NCI-H1417 (cell line): ENCODE results near the gene ADORA1.

Experiments
- DNase-seq, 3 experiments: peaks; one replicate each; lab custom pipeline; 2025; lab: John Stamatoyannopoulos, UW

Gene ADORA1

DNA sequence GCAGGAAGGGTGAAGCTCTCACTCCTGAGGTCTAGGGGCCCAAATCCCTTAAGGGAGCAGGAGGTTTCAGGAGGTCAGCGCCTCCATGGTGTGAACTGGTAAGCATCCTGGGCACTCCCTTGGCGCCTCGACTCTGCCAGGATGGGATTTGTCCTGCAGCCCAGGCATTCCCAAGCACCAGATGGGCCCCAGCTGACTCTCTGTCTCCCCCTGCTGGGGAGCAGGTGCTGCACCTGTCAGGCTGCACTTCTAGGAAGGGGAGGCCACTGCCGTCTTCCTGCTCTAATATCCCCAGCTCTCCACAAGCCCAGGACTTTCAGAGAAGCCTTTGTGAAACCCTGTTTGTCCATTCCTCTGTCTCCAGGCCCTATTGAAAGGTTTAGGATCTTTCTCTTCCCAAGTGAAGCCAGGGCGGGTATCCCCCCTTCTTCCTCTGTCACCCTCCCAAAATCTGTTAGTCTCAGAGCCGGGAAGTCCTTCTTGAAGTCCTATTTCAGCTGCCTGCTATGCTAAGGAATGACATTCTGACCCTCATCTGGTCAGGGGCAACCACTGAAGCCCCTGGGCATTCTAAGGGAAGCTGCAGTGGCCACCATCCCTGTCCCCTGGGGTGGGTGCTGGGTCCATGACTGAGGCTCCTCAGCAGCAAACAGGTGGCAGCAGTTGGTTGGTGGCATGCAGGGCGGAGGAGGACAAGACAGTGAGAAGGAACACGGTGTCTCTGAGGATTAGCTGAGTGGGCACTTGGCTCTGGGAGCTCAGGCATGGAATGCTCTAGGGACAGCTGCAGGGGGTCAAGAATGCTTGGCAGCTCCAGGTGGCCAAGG lies 44.9 kb downstream of the ADORA1 start:
- DNase-seq = peak; percentile 12 to 74 (median 40)

GRCh38 chr1:203173011-203173555 lies 45.6 kb downstream of the ADORA1 start:
- no peak for DNase-seq

- peak in 2 of 3 experiments; percentile 15 to 60 for DNase-seq
These were observed 46.0 kb downstream of the ADORA1 start for GRCh38 chr1:203173566-203173965.

- DNase-seq = no peak
These were observed 46.9 kb downstream of the ADORA1 start for GRCh38 chr1:203174324-203174985.

GRCh38 chr1:203175237-203175826 lies 47.8 kb downstream of the ADORA1 start, which contains the start of gene MYBPH:
Gene MYBPH (minus strand): TSS chr1:203175826. CDS start chr1:203175755, 71 bp downstream.
- no peak for DNase-seq

- no peak for DNase-seq
These were observed 48.3 kb downstream of the ADORA1 start for GRCh38 chr1:203175827-203176241.

DNA sequence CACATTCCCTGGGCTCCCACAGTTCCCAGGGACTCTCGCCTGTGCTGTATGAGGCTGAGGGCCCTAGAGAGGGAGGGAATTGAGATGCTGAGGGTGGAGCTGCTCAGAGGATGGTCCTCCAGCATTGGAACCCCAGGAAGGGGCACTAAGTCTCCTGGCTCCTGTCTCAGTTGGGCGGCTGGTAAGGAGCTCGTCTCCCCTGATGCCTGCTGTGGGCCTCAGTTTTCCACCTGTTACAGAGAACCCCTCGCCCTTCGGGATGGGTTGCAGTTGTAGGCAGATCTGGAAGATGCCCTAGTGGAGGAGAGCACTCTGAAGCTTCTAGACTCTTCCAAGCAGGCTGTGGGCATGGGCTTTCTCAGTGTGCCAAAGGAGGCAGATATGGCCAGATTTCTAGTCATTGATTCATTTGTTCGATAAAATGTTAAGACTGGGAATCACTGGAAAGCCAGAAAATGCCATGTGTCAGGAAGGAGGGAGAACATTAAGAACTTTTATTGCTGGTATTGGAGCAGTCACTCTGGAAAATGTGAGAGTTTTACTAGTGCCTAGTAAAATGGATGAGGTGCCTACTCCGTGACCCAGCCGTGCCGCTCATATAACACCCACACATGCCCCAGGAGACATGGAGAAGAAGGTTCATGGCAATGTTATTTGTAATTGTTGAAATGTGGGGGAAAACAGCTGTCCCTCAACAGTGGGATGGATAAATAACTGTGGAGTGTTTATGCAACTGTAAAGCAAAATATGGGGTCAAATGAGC lies 48.9 kb downstream of the ADORA1 start:
- no peak for DNase-seq

- DNase-seq = no peak
These were observed 49.5 kb downstream of the ADORA1 start for GRCh38 chr1:203177036-203177405.

DNA sequence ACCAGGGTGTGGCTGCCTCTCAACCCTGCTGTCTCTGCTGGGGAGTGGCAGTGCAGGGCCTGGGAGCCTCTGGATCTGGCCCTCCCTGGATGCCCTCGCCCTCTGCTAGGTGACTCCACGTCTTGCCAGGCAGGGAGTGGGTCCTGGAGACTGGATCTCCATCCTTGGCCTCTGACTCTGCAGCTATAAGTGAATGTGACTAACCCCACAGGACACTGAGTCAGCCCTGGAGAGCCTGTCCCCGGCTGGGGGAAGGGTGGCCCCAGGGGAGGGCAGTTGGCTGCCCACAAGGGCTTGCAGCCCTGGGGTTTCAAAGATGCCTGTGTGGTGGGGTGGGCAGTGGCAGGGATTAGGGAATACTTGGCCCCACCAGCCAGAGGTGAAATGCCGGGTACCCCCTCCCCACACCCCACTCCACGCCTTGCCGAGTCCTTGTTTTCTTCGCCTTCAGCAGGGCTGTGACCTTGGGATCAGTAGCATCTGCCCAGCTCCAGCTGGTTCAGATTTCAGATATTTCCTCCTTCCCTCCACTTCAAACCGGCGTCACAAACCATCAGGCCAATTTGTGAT lies 50.0 kb downstream of the ADORA1 start:
- DNase-seq = no peak

DNA sequence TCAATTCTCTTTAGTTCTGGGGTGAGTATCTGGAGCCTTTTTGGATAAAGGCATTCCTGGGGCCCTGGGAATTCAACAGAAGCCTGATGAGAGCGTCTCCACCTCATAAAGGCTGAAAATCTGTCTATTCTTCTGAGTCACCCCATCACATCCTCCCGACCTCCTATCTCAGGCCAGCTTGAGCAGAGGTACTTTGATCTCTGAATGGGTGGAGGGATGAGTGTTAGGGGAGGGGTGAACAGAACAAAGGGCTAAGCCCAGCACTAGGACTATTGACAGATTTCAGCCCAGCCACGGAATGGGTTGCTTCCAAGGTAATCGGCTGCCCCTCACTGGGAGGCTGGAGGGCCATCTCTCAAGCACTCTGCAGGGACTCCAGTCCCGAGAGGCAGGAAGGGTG lies 50.6 kb downstream of the ADORA1 start:
- no peak for DNase-seq

DNA sequence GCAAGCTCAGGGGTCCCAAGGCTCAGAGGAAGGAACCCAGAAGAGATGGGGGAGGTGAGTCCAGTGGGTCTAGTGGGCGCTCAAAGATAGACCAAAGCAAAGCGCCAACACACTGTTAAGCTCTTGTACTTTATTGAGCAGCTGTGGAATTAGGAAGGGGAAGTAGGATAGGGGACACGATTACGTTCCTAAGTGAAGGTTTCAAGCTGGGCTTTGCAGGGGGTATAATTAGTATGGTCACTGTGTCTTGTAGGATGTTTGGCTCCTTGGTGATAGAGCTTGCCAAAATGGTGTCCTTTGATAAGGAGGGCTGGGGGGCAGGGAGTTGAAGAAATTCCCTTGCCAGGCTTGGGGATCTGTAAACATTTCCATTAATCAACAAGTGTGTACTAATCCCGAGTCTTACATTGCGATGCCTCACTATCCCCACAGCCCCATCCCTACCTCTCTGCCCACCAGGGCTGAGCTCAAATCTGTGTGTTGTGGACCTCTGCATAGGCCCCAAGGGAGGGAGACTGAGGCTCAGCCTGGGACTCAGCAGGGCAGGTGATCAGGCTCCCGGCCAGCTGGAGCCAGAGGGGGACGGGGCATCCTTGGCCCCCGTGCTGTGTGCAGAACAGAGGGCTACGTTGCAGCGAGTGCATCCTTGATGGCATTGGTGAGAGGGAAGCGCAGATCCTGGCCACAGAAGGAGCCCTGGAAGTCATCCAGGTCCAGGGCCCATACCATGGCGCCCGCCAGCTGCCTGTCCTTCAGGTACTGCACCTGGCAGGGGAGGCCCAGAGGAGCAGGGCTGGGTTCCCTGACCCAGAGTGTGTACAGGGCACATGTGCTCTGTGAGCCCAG lies 51.5 kb downstream of the ADORA1 start:
- no peak for DNase-seq

DNA sequence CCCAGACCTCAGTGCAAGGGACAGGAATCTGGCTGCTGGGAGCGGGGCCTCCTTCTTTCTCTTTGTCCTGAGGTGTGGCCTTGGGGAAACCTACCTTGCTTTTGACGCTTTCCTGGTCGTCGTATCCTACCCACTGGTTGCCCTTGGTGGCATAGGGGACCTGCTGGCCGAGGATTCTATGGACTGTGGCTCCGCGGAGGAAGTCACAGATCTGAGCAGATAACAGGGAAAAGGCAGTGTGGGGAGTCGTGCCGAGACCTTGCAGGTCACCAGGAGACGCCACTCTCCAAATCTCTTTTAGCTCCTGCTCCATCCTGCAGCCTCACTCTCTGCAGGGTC lies 52.1 kb downstream of the ADORA1 start:
- DNase-seq = no peak

DNA sequence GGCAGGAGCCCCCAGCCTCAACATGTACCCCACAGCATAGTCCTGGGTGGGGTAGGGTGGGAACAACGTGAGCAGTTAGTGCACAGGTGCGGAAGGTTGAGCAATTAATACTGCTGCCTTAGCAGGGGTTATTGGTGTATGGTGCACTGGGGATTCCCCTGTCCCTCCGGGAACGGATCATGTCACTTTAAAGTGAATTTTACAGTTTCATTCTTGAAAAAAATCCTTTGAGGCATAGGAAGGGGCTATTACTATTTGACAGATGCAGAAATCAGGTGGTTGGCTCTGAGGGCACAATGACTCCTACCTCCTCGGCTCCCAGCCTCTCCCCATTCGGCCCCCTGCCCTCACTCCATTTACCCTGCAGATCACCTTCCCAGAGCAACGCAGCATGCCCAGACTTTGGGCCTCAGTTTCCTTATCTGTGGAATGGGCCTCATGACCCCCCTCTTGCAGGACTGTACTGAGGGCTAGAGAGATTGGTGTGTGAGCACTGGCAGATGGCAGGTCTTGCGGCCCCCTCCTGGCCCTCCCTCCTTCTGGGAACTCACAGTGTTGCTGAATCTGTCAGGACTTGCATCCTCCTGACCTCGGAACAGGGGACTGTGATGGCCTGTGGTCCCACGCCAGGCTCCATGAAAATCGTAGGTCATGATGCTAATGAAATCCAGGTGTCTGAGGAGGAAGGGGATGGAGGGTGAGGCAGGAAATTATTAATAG lies 53.2 kb downstream of the ADORA1 start:
- no peak for DNase-seq

GRCh38 chr1:203181586-203182386 lies 54.3 kb downstream of the ADORA1 start:
- DNase-seq = no peak

- DNase-seq = no peak
These were observed 54.9 kb downstream of the ADORA1 start for GRCh38 chr1:203182387-203182953.

DNA sequence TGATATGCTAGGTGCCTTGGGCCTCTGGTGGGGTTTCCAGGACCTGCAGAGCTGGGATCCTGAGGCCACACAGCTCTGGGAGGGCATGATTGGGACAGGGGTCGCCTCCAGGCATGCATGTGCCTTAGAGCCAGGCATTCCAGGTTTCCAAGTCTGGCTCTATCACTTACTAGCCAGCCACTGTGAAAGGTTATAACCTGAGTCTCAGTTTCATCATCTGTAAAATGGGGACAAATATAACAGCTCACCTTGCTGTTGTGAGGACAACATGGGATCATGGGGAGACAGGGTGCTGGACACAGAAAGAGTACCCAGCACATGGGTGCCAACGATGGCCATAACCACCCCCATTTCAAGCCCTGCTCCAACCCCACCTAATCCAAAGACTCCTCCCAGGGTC lies 56.3 kb downstream of the ADORA1 start:
- DNase-seq = no peak

DNA sequence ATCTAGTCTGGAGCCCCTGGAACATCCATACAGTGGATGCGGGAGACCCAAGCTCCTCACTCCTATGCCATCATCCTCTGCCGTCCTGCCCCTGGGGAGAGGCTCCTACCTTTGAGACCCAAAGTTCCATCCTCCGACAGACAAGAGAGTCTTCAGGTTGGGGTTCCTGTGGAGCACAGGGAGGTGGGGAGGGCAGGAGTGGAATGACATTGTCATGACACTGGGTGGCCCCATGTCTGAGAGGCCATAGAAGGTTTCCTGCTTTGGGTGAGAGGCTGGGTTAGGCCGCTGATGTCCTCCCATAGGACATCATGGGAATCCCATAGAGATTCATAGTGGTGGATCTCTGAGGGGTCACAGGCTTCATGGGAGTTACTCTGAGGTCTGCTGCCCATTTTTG lies 56.9 kb downstream of the ADORA1 start:
- no peak for DNase-seq

DNA sequence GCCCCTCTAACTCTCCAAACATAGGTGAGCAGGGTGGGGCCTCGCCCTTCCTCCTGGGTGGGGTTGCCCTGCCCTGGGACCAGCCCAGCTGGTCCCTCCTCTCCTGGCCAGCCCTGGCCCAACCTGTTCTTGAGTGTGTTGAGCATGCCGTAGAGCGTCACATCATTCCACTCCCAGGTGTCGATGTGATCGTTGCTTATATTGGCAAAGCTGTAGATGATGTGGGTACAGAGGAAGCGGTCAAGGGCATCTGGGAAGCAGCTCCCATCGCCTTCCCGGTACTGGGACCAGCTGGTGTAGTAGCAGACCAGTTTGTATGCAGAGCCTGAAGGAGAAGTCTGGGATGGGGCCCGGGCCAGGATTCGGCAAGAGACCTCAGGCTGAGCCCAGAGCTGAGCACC lies 57.5 kb downstream of the ADORA1 start:
- no peak for DNase-seq

DNA sequence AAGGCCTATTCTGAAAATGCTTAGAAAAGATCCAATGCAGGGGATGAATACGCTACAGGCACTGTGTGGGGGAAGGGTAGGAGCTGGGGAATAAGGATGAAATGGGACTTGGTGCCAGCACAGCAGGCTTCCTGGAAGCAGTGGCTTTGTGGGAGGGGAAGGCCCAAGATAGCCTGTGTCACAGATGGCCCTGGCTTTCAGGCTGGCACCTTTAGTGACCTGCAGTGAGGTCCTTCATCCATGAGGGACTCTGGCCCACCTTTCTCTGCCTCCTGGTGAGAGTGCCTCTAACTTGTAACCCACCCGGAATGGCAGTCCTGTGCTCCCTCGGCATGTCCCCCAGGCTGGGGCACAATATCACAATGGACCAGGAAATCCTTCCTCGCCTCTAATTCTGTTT lies 58.1 kb downstream of the ADORA1 start:
- no peak for DNase-seq
